OCI-LY3 (cell line): Measurements from ENCODE around the gene TMEM198.

Experiments
- CTCF ChIP-seq: fragments of 200-600, 300-600 bp; sonication (generic); IDR thresholded peaks from 2 replicates; pipeline ENCODE4 v1.5.1; 2014; ENCODE audit warnings: antibody characterized with exemption, low read length, low read depth
- EZH2phosphoT487 ChIP-seq: fragments of 200-600 bp; shearing (Covaris generic); IDR thresholded peaks from 2 replicates; pipeline ENCODE4 v1.6.1; 2018; ENCODE audit warnings: antibody characterized with exemption, mixed run types, low read depth

GRCh38 chr2:219557320-219557719 lies 13.5 kb downstream of the TMEM198 start:
- no peak for TF ChIP-seq CTCF
- no peak for TF ChIP-seq EZH2phosphoT487
